ENCODE data around the gene RAB6B. TPM values are rescaled to one million over a fixed set of nuclear protein-coding genes. Genes with fewer than 3 reads are reported as not detected.

RAB6B gene
- total RNA-seq, 1 experiment from 2014 or later: 1.4 TPM

GRCh38 chr3:133838916-133839800 lies 56.5 kb downstream of the RAB6B start:
- Histone ChIP-seq H3K27me3 (no peaks in the 10 kb centered on the region), H3K9me3 (replicated peaks) (no peaks in the 10 kb centered on the region), H3K4me3 (no peak overlapping the region), H3K36me3 (no peaks in the 10 kb centered on the region), H3K27ac (no peak overlapping the region), H3K4me1 (0 out of 2 replicates have a peak, but pooled peaks cover 5% of the 10 kb centered on the region)
- no peak for DNase-seq

- Histone ChIP-seq H3K36me3 (no peaks in the 10 kb centered on the region), H3K4me1 (0 out of 2 replicates have a peak, but pooled peaks cover 2% of the 10 kb centered on the region)
- DNase-seq: no peak
Measured at GRCh38 chr3:133838296-133838789, 57.3 kb downstream of the RAB6B start.

GRCh38 chr3:133837487-133838295 lies 58.0 kb downstream of the RAB6B start:
- Histone ChIP-seq H3K27me3 (no peaks in the 10 kb centered on the region), H3K4me1 (no peaks in the 10 kb centered on the region), H3K9me3 (replicated peaks) (no peaks in the 10 kb centered on the region), H3K36me3 (no peaks in the 10 kb centered on the region), H3K27ac (no peak overlapping the region), H3K4me3 (no peak overlapping the region)
- no peak for DNase-seq

More at GRCh38 chr3:133838296-133838789, 57.3 kb downstream of the RAB6B start:
- Histone ChIP-seq H3K27ac (no peak overlapping the region), H3K27me3 (no peaks in the 10 kb centered on the region), H3K4me3 (no peak overlapping the region), H3K9me3 (replicated peaks) (no peaks in the 10 kb centered on the region)

GRCh38 chr3:133836497-133837158 lies 59.1 kb downstream of the RAB6B start:
- no peak for DNase-seq

GRCh38 chr3:133835961-133836360 lies 59.7 kb downstream of the RAB6B start:
- no peak for DNase-seq
- H3K9me3 ChIP-seq (replicated peaks): no peaks in the 10 kb centered on the region

More at GRCh38 chr3:133836497-133837158, 59.1 kb downstream of the RAB6B start:
- Histone ChIP-seq H3K4me1 (no peaks in the 10 kb centered on the region), H3K36me3 (no peaks in the 10 kb centered on the region), H3K27me3 (no peaks in the 10 kb centered on the region), H3K4me3 (no peak overlapping the region), H3K27ac (no peak overlapping the region), H3K9me3 (replicated peaks) (no peaks in the 10 kb centered on the region)

GRCh38 chr3:133835418-133835743 lies 60.3 kb downstream of the RAB6B start:
- no peak for DNase-seq
- Histone ChIP-seq H3K4me1 (no peaks in the 10 kb centered on the region), H3K4me3 (no peak overlapping the region), H3K36me3 (no peaks in the 10 kb centered on the region), H3K9me3 (replicated peaks) (no peaks in the 10 kb centered on the region), H3K27me3 (no peaks in the 10 kb centered on the region), H3K27ac (no peak overlapping the region)

More at GRCh38 chr3:133835961-133836360, 59.7 kb downstream of the RAB6B start:
- no peak overlapping the region for H3K4me3 ChIP-seq
- H3K27me3 ChIP-seq: no peaks in the 10 kb centered on the region
- H3K4me1 ChIP-seq: no peaks in the 10 kb centered on the region
- no peak overlapping the region for H3K27ac ChIP-seq
- H3K36me3 ChIP-seq: no peaks in the 10 kb centered on the region

GRCh38 chr3:133834621-133835417 lies 60.9 kb downstream of the RAB6B start:
- Histone ChIP-seq H3K4me1 (no peaks in the 10 kb centered on the region), H3K27ac (no peak overlapping the region), H3K4me3 (no peak overlapping the region), H3K36me3 (no peaks in the 10 kb centered on the region), H3K27me3 (no peaks in the 10 kb centered on the region), H3K9me3 (replicated peaks) (no peaks in the 10 kb centered on the region)
- DNase-seq: no peak

- Histone ChIP-seq H3K36me3 (no peaks in the 10 kb centered on the region), H3K4me1 (no peaks in the 10 kb centered on the region), H3K4me3 (no peak overlapping the region), H3K9me3 (replicated peaks) (no peaks in the 10 kb centered on the region), H3K27ac (no peak overlapping the region), H3K27me3 (no peaks in the 10 kb centered on the region)
- DNase-seq: no peak
Measured at GRCh38 chr3:133833880-133834620, 61.6 kb downstream of the RAB6B start.

GRCh38 chr3:133833267-133833666 lies 62.4 kb downstream of the RAB6B start:
- no peaks in the 10 kb centered on the region for H3K4me1 ChIP-seq
- no peaks in the 10 kb centered on the region for H3K36me3 ChIP-seq
- H3K4me3 ChIP-seq: no peak overlapping the region
- no peaks in the 10 kb centered on the region for H3K9me3 ChIP-seq (replicated peaks)
- H3K27ac ChIP-seq: no peak overlapping the region
- no peak for DNase-seq
- no peaks in the 10 kb centered on the region for H3K27me3 ChIP-seq

GRCh38 chr3:133832802-133833144 lies 62.9 kb downstream of the RAB6B start:
- no peaks in the 10 kb centered on the region for H3K36me3 ChIP-seq
- H3K4me3 ChIP-seq: no peak overlapping the region
- no peaks in the 10 kb centered on the region for H3K27me3 ChIP-seq
- no peak overlapping the region for H3K27ac ChIP-seq
- H3K4me1 ChIP-seq: no peaks in the 10 kb centered on the region
- DNase-seq: no peak
- no peaks in the 10 kb centered on the region for H3K9me3 ChIP-seq (replicated peaks)

- H3K36me3 ChIP-seq: no peaks in the 10 kb centered on the region
- DNase-seq: no peak
- no peaks in the 10 kb centered on the region for H3K27me3 ChIP-seq
- H3K4me3 ChIP-seq: no peak overlapping the region
- no peak overlapping the region for H3K27ac ChIP-seq
- H3K4me1 ChIP-seq: no peaks in the 10 kb centered on the region
- no peaks in the 10 kb centered on the region for H3K9me3 ChIP-seq (replicated peaks)
Measured at GRCh38 chr3:133831966-133832801, 63.5 kb downstream of the RAB6B start.

GRCh38 chr3:133830071-133830470 lies 65.6 kb downstream of the RAB6B start:
- H3K4me3 ChIP-seq: no peak overlapping the region
- no peaks in the 10 kb centered on the region for H3K27me3 ChIP-seq
- H3K27ac ChIP-seq: no peak overlapping the region
- H3K36me3 ChIP-seq: no peaks in the 10 kb centered on the region
- DNase-seq: no peak
- no peaks in the 10 kb centered on the region for H3K4me1 ChIP-seq
- H3K9me3 ChIP-seq (replicated peaks): no peaks in the 10 kb centered on the region

- no peaks in the 10 kb centered on the region for H3K9me3 ChIP-seq (replicated peaks)
- no peaks in the 10 kb centered on the region for H3K27me3 ChIP-seq
- H3K4me1 ChIP-seq: no peaks in the 10 kb centered on the region
- no peak for DNase-seq
- H3K4me3 ChIP-seq: no peak overlapping the region
- H3K36me3 ChIP-seq: no peaks in the 10 kb centered on the region
- no peak overlapping the region for H3K27ac ChIP-seq
Measured at GRCh38 chr3:133829310-133829707, 66.4 kb downstream of the RAB6B start.
